K562 (cell line): ENCODE results near the gene FOXK2. TPM values are rescaled to one million over a fixed set of nuclear protein-coding genes. Genes with fewer than 3 reads are reported as not detected.
A peak's percentile ranks its signal among the peaks of the same experiment; 100 is the strongest.

Experiments used
- AFF4 ChIP-seq: sonication (generic); formaldehyde crosslinking; IDR thresholded peaks from 2 replicates; pipeline ENCODE4 v1.8.0; 2023; ENCODE audit warnings: mild to moderate bottlenecking, missing genetic modification reagents
- ARID3A ChIP-seq: IDR thresholded peaks from 2 replicates; pipeline ENCODE4 v1.6.1; 2012; ENCODE audit warnings: low read depth, low read length, improper control_type of control experiment, borderline replicate concordance
- BRF2 ChIP-seq: IDR thresholded peaks from 3 replicates; pipeline ENCODE4 v1.6.1; 2011; ENCODE audit warnings: borderline replicate concordance, mild to moderate bottlenecking; ENCODE audit not compliant: insufficient read length, insufficient read depth
- CBX1 ChIP-seq: sonication (generic); IDR thresholded peaks from 2 replicates; pipeline ENCODE4 v1.6.1; 2016; ENCODE audit warnings: antibody characterized with exemption, low read depth, mild to moderate bottlenecking
- CC2D1A ChIP-seq: fragments of 450-650 bp; IDR thresholded peaks from 2 replicates; pipeline ENCODE4 v1.6.1; 2017; ENCODE audit warnings: mild to moderate bottlenecking
- CREB1 ChIP-seq, 2 experiments: sonication (generic) in 1 of 2; formaldehyde crosslinking in 1 of 2; IDR thresholded peaks; 2 replicates each; pipeline versions ENCODE4 v1.6.1 to v1.8.0; 2012 to 2022; ENCODE audit warnings: inconsistent platforms in 1 of 2, mild to moderate bottlenecking in 1 of 2, missing genetic modification reagents in 1 of 2, moderate library complexity in 1 of 2
- JUND ChIP-seq, 2 experiments: IDR thresholded peaks; 2 replicates in 1 of 2; 3 replicates in 1 of 2; pipeline ENCODE4 v1.6.1; 2011; ENCODE audit warnings: borderline replicate concordance in 2 of 2, low read depth in 2 of 2, low read length in 2 of 2, improper control_type of control experiment in 1 of 2, missing biosample characterization in 1 of 2, missing genetic modification characterization in 1 of 2, missing genetic modification reagents in 1 of 2
- MTF1 ChIP-seq: fragments of 250-450 bp; sonication (Bioruptor Pico); IDR thresholded peaks from 2 replicates; pipeline ENCODE4 v1.9.0; 2021; ENCODE audit warnings: moderate library complexity, mild to moderate bottlenecking, inconsistent platforms, borderline replicate concordance
- POLR2G ChIP-seq: fragments of 200-400 bp; formaldehyde crosslinking; IDR thresholded peaks from 2 replicates; pipeline ENCODE4 v1.6.1; 2017; ENCODE audit warnings: low read depth, mild to moderate bottlenecking, antibody characterized with exemption, low read length, moderate library complexity
- PRMT5 ChIP-seq: sonication (generic); formaldehyde crosslinking; IDR thresholded peaks from 2 replicates; pipeline ENCODE4 v1.5.0; 2020; ENCODE audit warnings: missing genetic modification reagents
- SMAD1 ChIP-seq: fragments of 150-350 bp; IDR thresholded peaks from 2 replicates; pipeline ENCODE4 v1.6.1; 2014; ENCODE audit warnings: low read length, low read depth; ENCODE audit not compliant: partially characterized antibody
- SOX6 ChIP-seq: fragments of 450-650 bp; IDR thresholded peaks from 2 replicates; pipeline ENCODE4 v1.6.1; 2014; ENCODE audit warnings: mild to moderate bottlenecking
- TCF15 ChIP-seq: fragments of 250-450 bp; sonication (Bioruptor Pico); IDR thresholded peaks from 2 replicates; pipeline ENCODE4 v1.8.0; 2022; ENCODE audit warnings: moderate library complexity, mild to moderate bottlenecking, inconsistent platforms
- ZNF282 ChIP-seq: sonication (generic); formaldehyde crosslinking; IDR thresholded peaks from 2 replicates; pipeline ENCODE4 v1.8.1; 2023; ENCODE audit warnings: missing genetic modification reagents
- ZNF740 ChIP-seq, 3 experiments: fragments of 200-800 bp in 1 of 3; sonication (Bioruptor generic) in 1 of 3; sonication (generic) in 1 of 3; formaldehyde crosslinking in 1 of 3; IDR thresholded peaks; 2 replicates each; pipeline versions ENCODE4 v1.6.1 to v1.8.0; 2016 to 2022; ENCODE audit warnings: mild to moderate bottlenecking in 2 of 3, missing compliant biosample characterization in 2 of 3, missing genetic modification characterization in 2 of 3, missing genetic modification reagents in 1 of 3
- ZZZ3 ChIP-seq: fragments of 450-650 bp; IDR thresholded peaks from 2 replicates; pipeline ENCODE4 v1.6.1; 2016; ENCODE audit warnings: antibody characterized with exemption, mild to moderate bottlenecking, moderate library complexity
- polyA plus RNA-seq, 8 experiments: library from polyadenylated mRNA; depleted of rRNA in 4 of 8; stranded (reverse) in 5 of 8; unstranded in 3 of 8; fragments of >200 nt; fragmentation: Nextera tagmentation in 2 of 8; fragmentation: Illumina TruSeq in 1 of 8; extraction: Ambion mirVana in 2 of 8; extraction: Trizol in 1 of 8; gene quantifications; 2 replicates each; pipeline versions ENCODE4 v1.2.1 to v1.2.3, GENCODE V29; 2011 to 2014; ENCODE audit warnings: inconsistent platforms in 1 of 8, missing spikeins in 1 of 8
- total RNA-seq, 7 experiments: library from RNA; depleted of rRNA in 6 of 7; stranded (reverse); fragments of >200 nt in 6 of 7; fragmentation: Illumina TruSeq in 2 of 7; extraction: Trizol in 2 of 7; gene quantifications; 2 replicates each; pipeline versions ENCODE4 v1.2.1 to v1.2.3, GENCODE V29; 2011 to 2021; ENCODE audit warnings: low replicate concordance in 1 of 7

The FOXK2 gene
- total and polyA plus RNA-seq, 9 of the 15 experiments (the other 6 are each of a cell fraction or from before 2014, with no cell fraction given), result 3.0 to 86.0 (median 44.1) TPM

- TF ChIP-seq ARID3A (no peak), TCF15 (CRISPR knock-in tag) (no peak), SMAD1 (no peak), AFF4 (CRISPR knock-in tag) (no peak; the same call in 1 of the 2 replicates), ZZZ3 (no peak), ZNF282 (CRISPR knock-in tag) (peak; percentile 36; the same call in 1 of the 2 replicates), CREB1 (IDR thresholded peaks at IDR 0.05) (peak; percentile 58; the same call in 1 of the 2 replicates), CREB1 (CRISPR knock-in tag; IDR thresholded peaks at IDR 0.05) (peak; percentile 87), BRF2 (no peak), SOX6 (no peak), ZNF740 (CRISPR knock-in tag; IDR thresholded peaks at IDR 0.05) (0 out of 2 replicates have a peak, but pooled peaks have one; percentile 10), ZNF740 (tag; IDR thresholded peaks at IDR 0.05) (no peak), PRMT5 (CRISPR knock-in tag) (no peak), JUND (IDR thresholded peaks at IDR 0.05; ENCODE audit: borderline replicate concordance, low read depth, low read length) (peak; percentile 25; the same call in 1 of the 2 replicates), JUND (tag; IDR thresholded peaks at IDR 0.05; ENCODE audit: borderline replicate concordance, low read depth, low read length) (no peak; the same call in 2 of the 3 replicates), MTF1 (CRISPR knock-in tag) (no peak), CBX1 (peak; percentile 86; the same call in 1 of the 2 replicates), POLR2G (peak; percentile 93), CC2D1A (no peak)
Observed at GRCh38 chr17:82648165-82648668, 128.7 kb downstream of the FOXK2 start, which contains the start of gene WDR45B (continued).
